ENCODE results near the gene WDR19. TPM values are rescaled to one million over a fixed set of nuclear protein-coding genes. Genes with fewer than 3 reads are reported as not detected.

The WDR19 gene
- total and polyA plus RNA-seq, 2 of the 4 experiments (the other 2 are of a cell fraction): 16.0 to 22.6 TPM

GRCh38 chr4:39166177-39166576, 16.2 kb upstream of the WDR19 start:
- no peak overlapping the region for H2AK5ac ChIP-seq (ENCODE audit: low read depth, low read length)
- ChIA-PET POLR2A (ENCODE audit: unreplicated experiment) (no interaction called here), CTCF (no interaction called here)
- no peak overlapping the region for H3K14ac ChIP-seq (replicated peaks; ENCODE audit: low read depth, low read length)
- no peaks in the 10 kb centered on the region for H4K20me1 ChIP-seq (ENCODE audit: insufficient read depth, low read length)
- no peak overlapping the region for H3K9ac ChIP-seq (ENCODE audit: low read depth, low read length)
- no peak overlapping the region for H2BK15ac ChIP-seq (ENCODE audit: low read depth, low read length)
- no peak overlapping the region for H3K4me3 ChIP-seq (ENCODE audit: insufficient read depth, low read depth, low read length)
- H3K9me3 ChIP-seq (ENCODE audit: control insufficient read depth, insufficient read depth, low read length): peaks cover 2% of the 10 kb centered on the region; the same call in 1 of the 2 replicates
- no peaks in the 10 kb centered on the region for H3K36me3 ChIP-seq (ENCODE audit: control insufficient read depth, insufficient read depth, low read length)
- H3K4me2 ChIP-seq (ENCODE audit: low read depth, low read length): no peak overlapping the region
- no peaks in the 10 kb centered on the region for H3K4me1 ChIP-seq (ENCODE audit: control insufficient read depth, insufficient read depth, low read length)
- 61% methylated on average over 3 of the region's 3 CpGs; no CpG with 5 or more reads in 1 of the 2 experiments for WGBS, 2 experiments (ENCODE audit: extremely low coverage in 2 of 2, insufficient read length in 1 of 2)
- no peak overlapping the region for H3K27ac ChIP-seq (ENCODE audit: insufficient read depth, low read length)
- no TSS peak for BruUV-seq (replicated peaks)
- no peaks in the 10 kb centered on the region for H3K27me3 ChIP-seq (ENCODE audit: control insufficient read depth, insufficient read depth, low read length)
- H4K8ac ChIP-seq (ENCODE audit: low read depth in 2 of 2, low read length in 2 of 2): no peak overlapping the region
- H2BK5ac ChIP-seq (ENCODE audit: low read depth, low read length, poor library complexity, severe bottlenecking): no peak overlapping the region
- no peak overlapping the region for H3K18ac ChIP-seq (ENCODE audit: low read depth, low read length)
- H3K23ac ChIP-seq (ENCODE audit: low read depth, low read length): no peak overlapping the region
- H3K56ac ChIP-seq (ENCODE audit: extremely low read depth, insufficient read depth, low read length): no peak overlapping the region
- no peak overlapping the region for H2BK120ac ChIP-seq (ENCODE audit: low read depth, low read length)
- no peak overlapping the region for H2AFZ ChIP-seq (replicated peaks; ENCODE audit: low read length, poor library complexity)
- H3K9me1 ChIP-seq (ENCODE audit: insufficient read depth, low read length): no peaks in the 10 kb centered on the region
- dilution Hi-C loops (cut with HindIII; ENCODE audit: low sequenced_read_pairs, unreplicated experiment): no loop called here
- no peak for DNase-seq
- TF ChIP-seq CHD1 (IDR thresholded peaks at IDR 0.05; ENCODE audit: low read depth, low read length) (no peak), RCOR1 (IDR thresholded peaks at IDR 0.05; ENCODE audit: insufficient replicate concordance, low read length) (no peak), MAZ (IDR thresholded peaks at IDR 0.05; ENCODE audit: borderline replicate concordance, low read depth, low read length) (no peak), CTCF (conservative IDR thresholded peaks at IDR 0.05; ENCODE audit: low read depth, low read length) (no peak), ELK1 (IDR thresholded peaks at IDR 0.05; ENCODE audit: borderline replicate concordance, low read depth, low read length) (no peak), POLR2A (IDR thresholded peaks at IDR 0.05; ENCODE audit: low read depth, low read length) (no peak), NFE2L2 (IDR thresholded peaks at IDR 0.05; ENCODE audit: low read depth, low read length) (no peak), CEBPB (IDR thresholded peaks at IDR 0.05; ENCODE audit: low read depth, low read length) (no peak), RFX5 (IDR thresholded peaks at IDR 0.05; ENCODE audit: low read depth, low read length) (no peak), USF2 (IDR thresholded peaks at IDR 0.05; ENCODE audit: low read depth, low read length) (no peak), BHLHE40 (IDR thresholded peaks at IDR 0.05; ENCODE audit: low read depth, low read length) (no peak)
- H2AK9ac ChIP-seq (replicated peaks; ENCODE audit: low read depth, low read length, poor library complexity): no peak overlapping the region
- ATAC-seq (ENCODE audit: low read depth): no peak
- H2BK20ac ChIP-seq (ENCODE audit: low read depth, low read length): no peak overlapping the region
- intact Hi-C loops (cut with micrococcal nuclease): no loop called here
- no peaks in the 10 kb centered on the region for H3K79me1 ChIP-seq (ENCODE audit: low read depth in 1 of 2, low read length in 2 of 2)
- in situ Hi-C loops (cut with MboI; ENCODE audit: low sequenced_read_pairs): no loop called here
- H4K5ac ChIP-seq (ENCODE audit: low read depth, low read length): no peak overlapping the region
- no peak overlapping the region for H4K91ac ChIP-seq (ENCODE audit: insufficient read depth, low read depth, low read length)
- H3K4ac ChIP-seq (ENCODE audit: low read depth, low read length): no peak overlapping the region

Measured in IMR-90 (cell line).